K562 (cell line): ENCODE measurements around the gene LAMB3. TPM values are rescaled to one million over a fixed set of nuclear protein-coding genes. Genes with fewer than 3 reads are reported as not detected.

Experiments used
- ADNP ChIP-seq: fragments of 200-800 bp; sonication (Bioruptor generic); IDR thresholded peaks from 2 replicates; pipeline ENCODE4 v1.6.1; 2016; ENCODE audit warnings: missing genetic modification characterization, missing compliant biosample characterization
- AFF1 ChIP-seq, 2 experiments: fragments of 450-650 bp; IDR thresholded peaks; 2 replicates each; pipeline ENCODE4 v1.6.1; 2018; ENCODE audit warnings: mild to moderate bottlenecking in 2 of 2, low read depth in 1 of 2; ENCODE audit not compliant: partially characterized antibody in 2 of 2
- ARID3A ChIP-seq: IDR thresholded peaks from 2 replicates; pipeline ENCODE4 v1.6.1; 2012; ENCODE audit warnings: low read depth, low read length, improper control_type of control experiment, borderline replicate concordance
- CXXC5 ChIP-seq: fragments of 250-450 bp; sonication (Bioruptor Pico); IDR thresholded peaks from 2 replicates; pipeline ENCODE4 v1.8.0; 2022; ENCODE audit warnings: inconsistent platforms, mild to moderate bottlenecking, moderate library complexity
- ESRRB ChIP-seq: fragments of 250-450 bp; sonication (Bioruptor Pico); IDR thresholded peaks from 2 replicates; pipeline ENCODE4 v1.5.0; 2020; ENCODE audit warnings: mild to moderate bottlenecking, moderate library complexity, borderline replicate concordance
- FIP1L1 ChIP-seq: fragments of 200-400 bp; formaldehyde crosslinking; IDR thresholded peaks from 2 replicates; pipeline ENCODE4 v1.6.1; 2018; ENCODE audit warnings: mild to moderate bottlenecking, low read depth, low read length; ENCODE audit not compliant: poor library complexity, severe bottlenecking
- FOXA3 ChIP-seq, 2 experiments: fragments of 450-650 bp in 1 of 2; sonication (generic) in 1 of 2; formaldehyde crosslinking; IDR thresholded peaks in 1 of 2; conservative IDR thresholded peaks in 1 of 2; 2 replicates each; pipeline versions ENCODE4 v1.4.0 to v1.8.0; 2020 to 2022; ENCODE audit warnings: mild to moderate bottlenecking in 2 of 2, missing genetic modification reagents in 1 of 2
- HLTF ChIP-seq: fragments of 450-650 bp; IDR thresholded peaks from 2 replicates; pipeline ENCODE4 v1.6.1; 2016
- ILK ChIP-seq: fragments of 450-650 bp; IDR thresholded peaks from 2 replicates; pipeline ENCODE4 v1.6.1; 2016; ENCODE audit warnings: missing genetic modification characterization, low read depth, mild to moderate bottlenecking, missing compliant biosample characterization, moderate library complexity, borderline replicate concordance
- KLF10 ChIP-seq: fragments of 250-450 bp; sonication (Bioruptor Pico); IDR thresholded peaks from 2 replicates; pipeline ENCODE4 v1.6.1; 2021; ENCODE audit warnings: matching md5 sums
- KLF16 ChIP-seq: IDR thresholded peaks from 2 replicates; pipeline ENCODE4 v1.6.1; 2016; ENCODE audit warnings: antibody characterized with exemption
- MYBL2 ChIP-seq, 2 experiments: fragments of 450-650 bp in 1 of 2; sonication (generic) in 1 of 2; formaldehyde crosslinking in 1 of 2; IDR thresholded peaks; 2 replicates each; pipeline versions ENCODE4 v1.6.1 to v1.8.1; 2017 to 2022; ENCODE audit warnings: borderline replicate concordance in 1 of 2, inconsistent platforms in 1 of 2, low read depth in 1 of 2, mild to moderate bottlenecking in 1 of 2, missing genetic modification reagents in 1 of 2, moderate library complexity in 1 of 2
- NR1H2 ChIP-seq: sonication (generic); formaldehyde crosslinking; IDR thresholded peaks from 2 replicates; pipeline ENCODE4 v1.4.0; 2020; ENCODE audit warnings: mild to moderate bottlenecking, missing genetic modification reagents
- NR2F6 ChIP-seq: fragments of 450-650 bp; formaldehyde crosslinking; IDR thresholded peaks from 2 replicates; pipeline ENCODE4 v1.4.0; 2020; ENCODE audit warnings: mild to moderate bottlenecking
- POLR2H ChIP-seq: IDR thresholded peaks from 2 replicates; pipeline ENCODE4 v1.6.1; 2016; ENCODE audit warnings: missing genetic modification characterization, low read depth, mild to moderate bottlenecking, control low read depth, missing compliant biosample characterization, moderate library complexity
- POLR3A ChIP-seq: IDR thresholded peaks from 2 replicates; pipeline ENCODE4 v1.6.1; 2011; ENCODE audit warnings: borderline replicate concordance, mild to moderate bottlenecking, moderate library complexity; ENCODE audit not compliant: insufficient read length, insufficient read depth; ENCODE audit errors: extremely low read depth
- POLR3G ChIP-seq: IDR thresholded peaks from 2 replicates; pipeline ENCODE4 v1.6.1; 2011; ENCODE audit not compliant: insufficient read length, insufficient replicate concordance; ENCODE audit errors: extremely low read depth
- SMARCC2 ChIP-seq: fragments of 450-650 bp; IDR thresholded peaks from 2 replicates; pipeline ENCODE4 v1.6.1; 2017; ENCODE audit warnings: antibody characterized with exemption, moderate library complexity, mild to moderate bottlenecking, low read depth
- SRF ChIP-seq, 2 experiments: fragments of 250-450, 450-650 bp in 1 of 2; sonication (Bioruptor Pico) in 1 of 2; sonication (generic) in 1 of 2; formaldehyde crosslinking; IDR thresholded peaks; 2 replicates each; pipeline versions ENCODE4 v1.5.0 to v1.5.1; 2020 to 2022; ENCODE audit warnings: mild to moderate bottlenecking in 1 of 2, missing genetic modification reagents in 1 of 2
- TSC22D4 ChIP-seq: fragments of 450-650 bp; IDR thresholded peaks from 2 replicates; pipeline ENCODE4 v1.6.1; 2016; ENCODE audit warnings: missing genetic modification characterization, missing biosample characterization, control low read depth
- ZNF184 ChIP-seq: sonication (generic); formaldehyde crosslinking; IDR thresholded peaks from 2 replicates; pipeline ENCODE4 v1.5.0; 2020; ENCODE audit warnings: missing genetic modification reagents
- ZNF551 ChIP-seq: fragments of 250-450 bp; sonication (Bioruptor Pico); IDR thresholded peaks from 2 replicates; pipeline ENCODE4 v1.5.0; 2021; ENCODE audit warnings: mild to moderate bottlenecking, moderate library complexity
- polyA plus RNA-seq, 8 experiments: library from polyadenylated mRNA; depleted of rRNA in 4 of 8; stranded (reverse) in 5 of 8; unstranded in 3 of 8; fragments of >200 nt; fragmentation: Nextera tagmentation in 2 of 8; fragmentation: Illumina TruSeq in 1 of 8; extraction: Ambion mirVana in 2 of 8; extraction: Trizol in 1 of 8; gene quantifications; 2 replicates each; pipeline versions ENCODE4 v1.2.1 to v1.2.3, GENCODE V29; 2011 to 2014; ENCODE audit warnings: inconsistent platforms in 1 of 8, missing spikeins in 1 of 8
- total RNA-seq, 7 experiments: library from RNA; depleted of rRNA in 6 of 7; stranded (reverse); fragments of >200 nt in 6 of 7; fragmentation: Illumina TruSeq in 2 of 7; extraction: Trizol in 2 of 7; gene quantifications; 2 replicates each; pipeline versions ENCODE4 v1.2.1 to v1.2.3, GENCODE V29; 2011 to 2021; ENCODE audit warnings: low replicate concordance in 1 of 7

Gene LAMB3
- total and polyA plus RNA-seq, 9 of the 15 experiments (the other 6 are each of a cell fraction or from before 2014, with no cell fraction given), result 0.08 to 1.3 (median 0.91) TPM

GRCh38 chr1:209648931-209649776 is 3.1 kb downstream of the LAMB3 start (continued):
- TF ChIP-seq AFF1 (IDR thresholded peaks at IDR 0.05; ENCODE audit: low read depth in 1 of 2, partially characterized antibody in 2 of 2) (no peak), ZNF184 (no peak), ESRRB (CRISPR knock-in tag) (no peak), NR2F6 (CRISPR knock-in tag) (no peak), SMARCC2 (peak; percentile 88; the same call in 1 of the 2 replicates), POLR2H (tag) (no peak), POLR3A (no peak), POLR3G (no peak), ARID3A (0 out of 2 replicates have a peak, but pooled peaks have one; percentile 25), MYBL2 (IDR thresholded peaks at IDR 0.05; ENCODE audit: low read depth) (no peak), MYBL2 (CRISPR knock-in tag; IDR thresholded peaks at IDR 0.05; ENCODE audit: borderline replicate concordance) (no peak), SRF (CRISPR knock-in tag; IDR thresholded peaks at IDR 0.05) (no peak), ZNF551 (no peak), FIP1L1 (no peak), CXXC5 (no peak), ADNP (no peak), FOXA3 (CRISPR knock-in tag; conservative IDR thresholded peaks at IDR 0.05 in 1 of 2, IDR thresholded peaks at IDR 0.05 in 1 of 2) (no peak), ILK (tag) (no peak), KLF10 (CRISPR knock-in tag) (no peak), NR1H2 (CRISPR knock-in tag) (no peak), TSC22D4 (tag) (no peak), KLF16 (peak; percentile 6; the same call in 1 of the 2 replicates), HLTF (no peak)
